Liver (tissue), 3 donors: ENCODE results near the gene ALDH2.

Experiments
- ATF3 ChIP-seq: IDR thresholded peaks from 2 replicates; pipeline ENCODE4 v1.6.1; 2016; ENCODE audit warnings: antibody characterized with exemption
- CTCF ChIP-seq: fragments of 150-350 bp; IDR thresholded peaks from 2 replicates; pipeline ENCODE4 v1.5.1; 2017; ENCODE audit warnings: improper control_type of control experiment, low read depth, low read length; ENCODE audit not compliant: missing input control
- EGR1 ChIP-seq, 2 donors: IDR thresholded peaks; 2 replicates each; pipeline ENCODE4 v1.6.1; 2016 to 2018; ENCODE audit warnings: antibody characterized with exemption in 2 of 2, low read depth in 2 of 2
- FOXA1 ChIP-seq: IDR thresholded peaks from 2 replicates; pipeline ENCODE4 v1.6.1; 2016; ENCODE audit warnings: antibody characterized with exemption
- FOXA2 ChIP-seq: IDR thresholded peaks from 2 replicates; pipeline ENCODE4 v1.6.1; 2016; ENCODE audit warnings: antibody characterized with exemption
- REST ChIP-seq: IDR thresholded peaks from 2 replicates; pipeline ENCODE4 v1.6.1; 2016; ENCODE audit warnings: antibody characterized with exemption, mild to moderate bottlenecking
- donor health status: healthy.
- donor health status: healthy.

- TF ChIP-seq FOXA2 = no peak
- TF ChIP-seq REST = no peak
- no peak for TF ChIP-seq CTCF
- no peak for TF ChIP-seq ATF3
- TF ChIP-seq EGR1 (IDR thresholded peaks at IDR 0.05; ENCODE audit: low read depth in 2 of 2) = no peak
- no peak for TF ChIP-seq FOXA1
Observed at GRCh38 chr12:111728795-111729194, 37.9 kb upstream of the ALDH2 start.
